T47D (cell line): ENCODE data around the gene COL4A2.

Source experiments
- DNase-seq, 2 experiments: peaks; one replicate each; pipeline versions ENCODE4 v3.0.0 to v3.0.0-alpha.2; 2011 to 2012; ENCODE audit warnings: low read depth in 1 of 2, low spot score in 1 of 2
- JUND ChIP-seq: IDR thresholded peaks from 2 replicates; pipeline ENCODE4 v1.6.1; 2012; ENCODE audit warnings: low read depth
- in situ Hi-C: cut with HindIII; loops from 2 replicates; pipeline ENCODE4 v1.10.0; 2016; ENCODE audit warnings: low sequenced_read_pairs, low pct_unique_long_range_greater_than_20kb

The COL4A2 gene

DNA sequence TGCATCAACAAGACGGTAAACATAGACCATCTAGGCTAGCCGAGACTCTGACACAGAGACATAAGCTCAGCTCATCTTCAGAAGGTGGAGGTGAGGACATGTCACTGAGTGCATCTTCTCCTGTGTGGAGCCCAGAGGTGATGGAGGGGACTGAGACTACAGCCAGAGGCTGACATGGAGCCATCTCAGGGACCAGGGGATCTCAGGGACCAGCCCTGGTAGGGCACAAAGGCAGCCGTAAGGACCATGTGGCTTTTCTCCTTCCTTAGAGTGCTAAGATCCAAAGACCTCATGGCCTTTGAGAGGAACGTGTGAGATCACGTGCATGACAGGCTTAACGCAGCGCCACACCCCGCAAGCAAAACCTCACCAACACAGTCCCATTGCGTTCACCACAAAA, 127.5 kb downstream of the COL4A2 start:
- in situ Hi-C loops = no loop called here

DNA sequence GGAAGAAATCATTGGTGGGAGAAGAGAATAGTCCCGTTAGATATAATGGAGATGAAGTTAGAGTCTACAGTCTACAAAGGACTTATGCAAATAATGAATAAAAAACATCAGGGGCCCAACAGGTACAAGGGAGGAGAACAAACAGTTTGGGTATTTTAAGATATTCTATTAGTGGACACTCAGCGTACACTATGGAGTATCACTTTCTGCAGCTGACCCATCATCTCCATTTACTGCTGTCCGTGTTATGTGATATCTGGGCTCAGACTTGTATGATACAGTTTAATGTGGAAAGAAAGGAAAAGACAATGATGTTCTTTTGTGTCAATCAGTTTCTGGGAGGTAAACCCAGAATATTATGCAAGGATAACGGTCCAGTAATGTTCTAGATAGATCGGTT, 128.2 kb downstream of the COL4A2 start:
- in situ Hi-C loops = no loop called here
- DNase-seq = no peak
- no peak for TF ChIP-seq JUND

More for the DNA sequence above, 127.5 kb downstream of the COL4A2 start:
- TF ChIP-seq JUND = no peak
- DNase-seq = no peak

DNA sequence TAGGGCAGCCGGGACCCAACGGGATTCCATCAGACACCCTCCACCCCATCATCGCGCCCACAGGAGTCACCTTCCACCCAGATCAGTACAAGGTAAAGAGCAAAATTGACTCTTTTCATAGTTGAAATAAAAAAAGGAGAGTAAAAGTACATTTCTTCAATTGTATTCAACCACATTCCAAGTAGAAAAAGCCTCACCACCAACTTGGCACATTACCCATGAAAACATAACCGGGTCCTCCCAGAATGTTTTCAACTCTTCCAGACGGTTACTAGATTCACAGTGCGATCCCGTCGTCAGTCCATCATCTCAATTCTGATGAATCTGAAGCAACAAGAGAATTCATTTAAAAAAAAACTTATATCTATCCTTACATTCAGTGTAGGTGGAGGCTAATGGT, 129.2 kb downstream of the COL4A2 start:
- TF ChIP-seq JUND = no peak
- no peak for DNase-seq
- in situ Hi-C loops = no loop called here

DNA sequence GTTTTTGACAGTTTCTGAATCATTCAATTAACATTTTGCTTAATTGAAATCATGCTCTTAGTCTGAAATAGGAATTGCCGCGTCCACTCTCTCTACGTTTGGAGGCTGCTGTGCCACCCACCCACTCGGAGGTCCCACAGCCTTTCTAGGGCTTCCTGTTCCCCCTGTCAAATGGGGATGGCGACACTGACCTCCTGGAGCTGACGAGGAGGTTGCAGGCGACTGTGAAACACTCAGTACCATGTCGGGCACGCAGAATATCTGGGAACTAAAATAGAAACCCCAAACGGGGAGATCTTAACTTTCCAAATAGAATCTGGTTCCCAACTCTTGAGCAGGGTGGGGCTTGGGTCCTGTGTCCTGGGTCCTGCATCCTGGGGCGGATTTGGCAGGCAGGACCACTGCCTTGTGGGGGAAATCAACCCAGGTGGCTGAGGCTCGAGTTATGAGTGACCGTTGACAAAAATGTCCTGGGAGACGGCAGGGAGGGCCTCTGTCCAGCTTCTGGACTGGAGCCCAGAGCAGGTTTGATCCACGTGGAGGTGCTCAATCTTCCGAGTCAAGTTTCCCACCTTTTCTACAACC, 129.8 kb downstream of the COL4A2 start:
- TF ChIP-seq JUND = no peak
- in situ Hi-C loops = no loop called here
- DNase-seq = no peak

DNA sequence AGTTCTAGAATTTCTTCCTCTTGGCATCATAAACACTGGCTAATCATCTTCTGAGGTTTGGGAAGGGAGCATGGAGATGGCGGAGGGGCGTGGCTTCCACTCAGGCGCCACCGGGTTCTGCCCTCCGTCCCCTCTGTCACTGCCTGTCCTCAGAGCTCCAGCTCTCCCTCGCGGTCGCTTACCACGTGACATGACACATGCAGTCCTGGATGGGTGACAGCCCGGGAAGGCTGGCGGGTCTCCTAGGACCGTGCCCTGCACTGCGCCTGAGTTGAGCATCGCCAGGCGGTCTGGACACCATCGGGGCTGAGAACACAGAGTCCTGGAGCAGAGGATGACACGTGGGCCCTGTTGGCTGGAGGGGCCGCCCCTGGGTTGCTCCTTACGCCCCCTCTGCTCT, 131.1 kb downstream of the COL4A2 start:
- DNase-seq = no peak
- no peak for TF ChIP-seq JUND
- in situ Hi-C loops = no loop called here

DNA sequence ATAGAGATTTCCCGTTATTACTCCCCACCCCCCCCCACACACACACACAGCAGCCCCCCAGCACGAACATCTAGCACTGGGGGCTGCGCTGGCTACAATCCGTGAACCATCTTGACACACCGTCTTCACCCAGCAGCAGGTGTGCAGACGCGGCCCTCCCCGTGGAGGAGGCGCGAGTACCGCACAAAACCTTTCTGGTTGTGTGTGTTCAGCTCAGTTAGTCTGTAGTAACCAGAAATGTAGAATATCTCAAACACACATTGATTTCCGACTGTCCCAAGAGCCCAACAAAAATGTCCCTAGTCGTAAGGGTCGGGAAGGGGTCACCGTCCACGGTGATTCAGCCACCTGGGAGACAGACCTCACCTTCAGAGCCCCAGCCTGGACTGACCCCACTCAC, 131.7 kb downstream of the COL4A2 start:
- no peak for DNase-seq
- in situ Hi-C loops = no loop called here
- TF ChIP-seq JUND = no peak

DNA sequence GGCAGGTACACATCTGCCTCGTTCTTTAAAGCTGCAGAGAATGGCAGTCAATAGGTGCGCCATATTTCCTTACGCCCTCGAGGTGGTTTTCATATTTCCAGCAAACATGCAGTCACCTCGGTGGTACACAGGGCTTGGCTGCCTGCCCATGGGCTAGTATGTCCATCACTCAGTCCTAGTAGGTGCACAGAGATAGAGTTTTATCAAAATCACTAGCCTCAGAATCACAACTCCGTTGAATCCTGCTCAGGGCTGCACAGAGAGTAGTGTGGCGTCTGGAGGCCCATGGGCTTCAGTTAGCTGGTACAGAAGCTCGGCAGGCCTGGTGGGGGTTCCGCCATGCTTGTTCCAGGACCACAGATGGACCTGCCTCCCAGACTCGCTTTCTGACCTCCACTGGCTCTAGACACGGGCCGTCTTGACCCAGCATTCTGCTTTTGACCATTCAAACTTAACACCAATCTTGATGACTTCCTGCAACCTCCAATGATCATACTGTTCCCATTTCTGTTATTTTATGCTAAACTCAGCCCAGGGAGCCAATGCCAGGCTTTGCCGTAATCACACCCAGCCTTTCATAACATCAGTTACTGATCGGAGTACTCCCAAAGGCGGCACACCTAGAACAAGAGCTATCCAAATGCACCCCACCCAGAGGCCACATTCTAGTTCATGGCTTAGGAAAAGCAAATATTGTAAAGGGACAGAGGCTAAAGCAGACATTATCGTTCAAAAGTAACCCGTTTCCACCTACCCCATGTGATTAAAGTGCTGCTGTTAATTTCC, 134.1 kb downstream of the COL4A2 start:
- TF ChIP-seq JUND = no peak
- in situ Hi-C loops = no loop called here
- no peak for DNase-seq

DNA sequence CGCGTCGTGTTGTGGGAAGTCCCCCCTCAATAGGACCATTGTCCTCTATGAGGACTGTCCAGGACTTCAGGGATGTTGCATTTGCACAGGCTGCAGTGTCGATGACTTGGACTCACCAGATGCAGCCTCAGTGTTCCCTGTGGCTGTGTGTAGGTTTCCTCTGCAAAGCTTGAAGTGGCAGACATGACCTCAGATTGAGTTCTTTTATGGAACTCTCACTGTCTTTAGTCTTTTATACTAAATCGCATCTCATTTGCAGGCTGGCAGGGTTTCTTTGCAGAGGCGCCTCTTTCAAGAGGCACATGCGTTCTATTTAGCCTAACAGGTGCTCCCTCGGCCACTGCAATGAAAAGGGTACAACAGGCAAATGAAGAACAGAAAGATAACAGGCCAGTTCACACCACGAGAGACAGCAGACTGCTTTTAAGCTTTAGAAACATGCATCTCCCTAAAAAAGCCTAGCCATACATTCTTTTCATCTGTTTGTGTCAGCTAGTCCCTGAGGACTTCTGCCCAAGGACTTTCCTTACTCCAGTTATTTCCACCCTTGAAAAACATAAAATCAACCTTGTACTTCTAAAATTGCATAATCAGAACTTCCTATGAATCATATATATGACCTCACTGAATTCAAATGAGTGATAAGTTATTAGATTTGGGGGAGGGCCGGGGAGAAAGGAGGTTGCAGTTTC, 136.0 kb downstream of the COL4A2 start:
- in situ Hi-C loops = no loop called here
- no peak for TF ChIP-seq JUND
- DNase-seq = no peak

DNA sequence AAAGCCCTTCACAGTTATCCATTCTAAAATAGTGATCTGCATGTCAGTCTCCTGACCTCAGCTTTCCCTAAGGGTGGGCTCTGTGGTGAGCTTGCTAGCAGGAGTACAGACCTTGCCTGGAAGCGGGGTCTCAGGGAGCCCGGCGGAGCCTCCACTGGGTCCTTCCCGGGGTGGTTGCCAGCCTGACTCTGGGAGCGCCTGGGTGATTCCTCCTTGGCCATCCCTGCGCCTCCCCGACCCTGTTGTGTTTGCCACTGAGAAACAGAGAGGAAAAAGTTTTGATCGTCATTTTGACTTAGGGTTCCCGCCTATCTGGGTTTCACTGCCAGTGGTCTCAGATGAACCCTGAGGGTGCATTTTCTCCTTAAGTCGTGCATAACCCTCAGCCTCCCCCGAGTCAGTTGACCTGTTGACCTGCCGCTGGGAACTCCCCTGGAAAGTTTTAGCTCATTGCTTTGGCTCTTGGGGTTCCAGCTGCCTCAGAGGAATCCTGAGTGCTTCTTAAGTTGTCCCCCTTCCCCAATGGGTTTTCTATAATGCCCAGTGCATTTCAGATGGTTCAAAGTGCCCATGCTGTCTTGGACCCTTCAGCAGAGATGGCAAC, 136.6 kb downstream of the COL4A2 start:
- no peak for DNase-seq
- in situ Hi-C loops = no loop called here

DNA sequence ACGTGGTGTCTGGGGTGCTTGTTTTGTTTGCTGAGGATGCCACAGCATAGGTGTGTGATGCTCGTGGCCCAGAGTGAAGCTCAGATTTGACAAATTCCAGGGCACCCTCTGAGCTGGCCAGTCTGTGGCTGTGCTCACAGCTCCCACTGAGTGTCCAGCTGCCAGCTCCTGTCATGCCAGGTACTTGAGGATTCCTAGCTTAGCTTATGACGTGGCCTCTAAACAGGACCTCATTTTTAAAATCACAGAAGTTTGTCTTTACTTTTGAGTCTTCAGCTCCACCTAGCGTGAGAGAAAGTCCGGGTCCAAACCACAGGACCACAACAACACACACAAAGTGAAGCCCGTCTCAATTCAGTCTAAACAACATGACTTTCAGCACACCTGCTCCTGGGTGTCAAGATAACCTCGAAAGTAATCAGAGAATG, 137.2 kb downstream of the COL4A2 start:
- in situ Hi-C loops = no loop called here
- no peak for TF ChIP-seq JUND
- DNase-seq = peak in 1 of 2 experiments; percentile 81

More for the DNA sequence above, 136.6 kb downstream of the COL4A2 start:
- no peak for TF ChIP-seq JUND

DNA sequence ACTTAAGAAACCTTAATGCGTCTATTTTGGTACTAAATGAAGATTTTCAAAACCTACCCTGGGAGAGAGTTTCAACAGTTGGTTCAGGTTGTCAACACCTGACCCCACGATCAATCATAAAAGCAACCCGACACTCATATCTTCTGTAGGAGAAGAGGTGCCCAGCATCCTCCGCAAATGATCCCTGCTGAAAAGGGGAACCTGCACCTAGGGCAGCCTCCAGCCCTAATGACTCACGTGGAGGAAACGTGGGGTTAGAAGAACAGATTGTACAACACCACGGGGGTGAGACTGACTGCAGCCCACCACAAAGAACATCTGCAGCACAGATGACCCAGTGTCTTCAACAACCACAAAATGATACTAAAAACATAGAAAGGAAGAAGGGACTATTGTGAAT, 138.1 kb downstream of the COL4A2 start:
- no peak for TF ChIP-seq JUND
- no peak for DNase-seq
- in situ Hi-C loops = no loop called here

DNA sequence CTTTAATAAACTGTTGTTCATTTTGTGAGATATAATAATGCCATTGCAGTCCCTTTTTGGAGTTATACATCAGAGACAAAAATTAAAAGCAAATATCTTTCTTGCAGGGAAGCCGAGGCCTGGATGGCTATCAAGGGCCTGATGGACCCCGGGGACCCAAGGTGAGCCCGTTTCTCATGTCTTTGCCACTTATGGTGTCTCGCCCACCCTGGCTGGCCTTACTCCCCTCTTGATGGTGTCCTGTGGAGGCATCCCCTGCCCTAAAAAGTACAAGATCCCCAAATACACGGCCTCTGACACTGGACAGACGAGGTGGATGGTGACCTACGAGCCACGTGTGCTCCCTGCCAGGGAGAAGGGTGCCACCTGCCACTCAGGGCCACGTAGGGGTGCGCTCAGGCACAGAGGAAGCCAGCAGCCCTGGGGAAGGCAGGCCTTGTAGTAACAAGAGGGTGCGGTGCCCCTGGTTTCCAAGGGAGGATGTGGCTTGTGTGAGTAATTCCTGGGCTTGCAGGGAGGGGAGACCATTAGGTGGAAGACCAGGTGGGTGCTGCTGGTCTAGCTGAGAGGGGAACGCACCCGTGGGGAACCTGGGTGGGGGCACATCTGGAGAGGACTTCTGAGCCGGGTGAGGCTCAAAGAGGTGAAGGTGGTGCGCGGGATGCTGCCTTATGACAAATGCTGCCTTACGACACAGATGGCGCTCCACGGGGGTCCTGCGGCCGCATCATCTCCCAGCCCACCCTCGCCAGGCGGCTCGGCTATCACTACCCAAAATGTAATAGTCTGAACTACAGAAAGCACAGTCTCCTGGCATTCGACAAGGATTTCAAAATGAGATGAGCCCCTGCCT, 138.9 kb downstream of the COL4A2 start:
- in situ Hi-C loops = no loop called here
- TF ChIP-seq JUND = no peak
- DNase-seq = no peak
